Measurements from ENCODE around the gene CPNE8.

- TF ChIP-seq EZH2 (IDR thresholded peaks at IDR 0.05; ENCODE audit: borderline replicate concordance, insufficient read depth, low read depth, low read length, poor library complexity, severe bottlenecking) = no peak
- no peak for TF ChIP-seq CTCF (IDR thresholded peaks at IDR 0.05)
Observed at GRCh38 chr12:38629064-38629463, 276.3 kb downstream of the CPNE8 start.

Data from B cell (primary cell).